ENCODE results near the gene SHPK. TPM values are rescaled to one million over a fixed set of nuclear protein-coding genes. Genes with fewer than 3 reads are reported as not detected.

SHPK gene
- total and polyA plus RNA-seq, 2 of the 4 experiments (the other 2 are of a cell fraction) = 11.1 to 14.3 TPM

GRCh38 chr17:3613124-3613523, 22.9 kb downstream of the SHPK start:
- H3K23ac ChIP-seq (ENCODE audit: low read depth, low read length) = no peak overlapping the region
- H3K4me3 ChIP-seq (ENCODE audit: insufficient read depth, low read depth, low read length) = no peak overlapping the region
- intact Hi-C loops (cut with micrococcal nuclease) (no loop called here), in situ Hi-C loops (cut with MboI; ENCODE audit: low sequenced_read_pairs) (no loop called here), dilution Hi-C loops (cut with HindIII; ENCODE audit: low sequenced_read_pairs, unreplicated experiment) (no loop called here)
- peaks cover 0 to 3% of the 10 kb centered on the region in 2 experiments; a peak in 1 of 4 replicates for H3K79me1 ChIP-seq (ENCODE audit: low read depth in 1 of 2, low read length in 2 of 2)
- no peak overlapping the region for H2BK20ac ChIP-seq (ENCODE audit: low read depth, low read length)
- 82% methylated on average over 2 of the region's 6 CpGs; no CpG with 5 or more reads in 1 of the 2 experiments for WGBS, 2 experiments (ENCODE audit: extremely low coverage in 2 of 2, insufficient read length in 1 of 2)
- 0 out of 2 replicates have a peak, but pooled peaks cover 6% of the 10 kb centered on the region for H3K9me1 ChIP-seq (ENCODE audit: insufficient read depth, low read length)
- no TSS peak for BruUV-seq (replicated peaks)
- no peaks in the 10 kb centered on the region for H3K27me3 ChIP-seq (ENCODE audit: control insufficient read depth, insufficient read depth, low read length)
- peaks cover 43% of the 10 kb centered on the region for H3K36me3 ChIP-seq (ENCODE audit: control insufficient read depth, insufficient read depth, low read length)
- no peak overlapping the region for H2BK5ac ChIP-seq (ENCODE audit: low read depth, low read length, poor library complexity, severe bottlenecking)
- H4K91ac ChIP-seq (ENCODE audit: insufficient read depth, low read depth, low read length) = no peak overlapping the region
- H2BK15ac ChIP-seq (ENCODE audit: low read depth, low read length) = no peak overlapping the region
- no peak overlapping the region for H3K18ac ChIP-seq (ENCODE audit: low read depth, low read length)
- H3K4me2 ChIP-seq (ENCODE audit: low read depth, low read length) = no peak overlapping the region
- no peak overlapping the region for H2BK120ac ChIP-seq (ENCODE audit: low read depth, low read length)
- H3K9me3 ChIP-seq (ENCODE audit: control insufficient read depth, insufficient read depth, low read length) = no peaks in the 10 kb centered on the region
- H3K14ac ChIP-seq (replicated peaks; ENCODE audit: low read depth, low read length) = no peak overlapping the region
- no peak overlapping the region for H3K9ac ChIP-seq (ENCODE audit: low read depth, low read length)
- ChIA-PET CTCF (interaction anchor here (0.5 kb wide), 1 partner anchor 10 kb away, joined by 5 read pairs; no protein-coding TSS in a partner anchor), POLR2A (ENCODE audit: unreplicated experiment) (no interaction called here)
- no peak overlapping the region for H4K8ac ChIP-seq (ENCODE audit: low read depth in 2 of 2, low read length in 2 of 2)
- no peaks in the 10 kb centered on the region for H3K4me1 ChIP-seq (ENCODE audit: control insufficient read depth, insufficient read depth, low read length)
- no peak overlapping the region for H3K27ac ChIP-seq (ENCODE audit: insufficient read depth, low read length)
- H2AK9ac ChIP-seq (replicated peaks; ENCODE audit: low read depth, low read length, poor library complexity) = no peak overlapping the region
- no peak overlapping the region for H3K56ac ChIP-seq (ENCODE audit: extremely low read depth, insufficient read depth, low read length)
- no peak overlapping the region for H2AK5ac ChIP-seq (ENCODE audit: low read depth, low read length)
- no peak overlapping the region for H4K5ac ChIP-seq (ENCODE audit: low read depth, low read length)
- no peak overlapping the region for H3K4ac ChIP-seq (ENCODE audit: low read depth, low read length)
- no peak for DNase-seq
- no peak for ATAC-seq (ENCODE audit: low read depth)
- TF ChIP-seq, protein P1, sequence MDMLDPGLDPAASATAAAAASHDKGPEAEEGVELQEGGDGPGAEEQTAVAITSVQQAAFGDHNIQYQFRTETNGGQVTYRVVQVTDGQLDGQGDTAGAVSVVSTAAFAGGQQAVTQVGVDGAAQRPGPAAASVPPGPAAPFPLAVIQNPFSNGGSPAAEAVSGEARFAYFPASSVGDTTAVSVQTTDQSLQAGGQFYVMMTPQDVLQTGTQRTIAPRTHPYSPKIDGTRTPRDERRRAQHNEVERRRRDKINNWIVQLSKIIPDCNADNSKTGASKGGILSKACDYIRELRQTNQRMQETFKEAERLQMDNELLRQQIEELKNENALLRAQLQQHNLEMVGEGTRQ (IDR thresholded peaks at IDR 0.05; ENCODE audit: low read depth, low read length) = no peak
- TF ChIP-seq, protein P2, sequence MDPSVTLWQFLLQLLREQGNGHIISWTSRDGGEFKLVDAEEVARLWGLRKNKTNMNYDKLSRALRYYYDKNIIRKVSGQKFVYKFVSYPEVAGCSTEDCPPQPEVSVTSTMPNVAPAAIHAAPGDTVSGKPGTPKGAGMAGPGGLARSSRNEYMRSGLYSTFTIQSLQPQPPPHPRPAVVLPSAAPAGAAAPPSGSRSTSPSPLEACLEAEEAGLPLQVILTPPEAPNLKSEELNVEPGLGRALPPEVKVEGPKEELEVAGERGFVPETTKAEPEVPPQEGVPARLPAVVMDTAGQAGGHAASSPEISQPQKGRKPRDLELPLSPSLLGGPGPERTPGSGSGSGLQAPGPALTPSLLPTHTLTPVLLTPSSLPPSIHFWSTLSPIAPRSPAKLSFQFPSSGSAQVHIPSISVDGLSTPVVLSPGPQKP (IDR thresholded peaks at IDR 0.05; ENCODE audit: borderline replicate concordance, low read depth, low read length) = no peak
- TF ChIP-seq, protein P3, sequence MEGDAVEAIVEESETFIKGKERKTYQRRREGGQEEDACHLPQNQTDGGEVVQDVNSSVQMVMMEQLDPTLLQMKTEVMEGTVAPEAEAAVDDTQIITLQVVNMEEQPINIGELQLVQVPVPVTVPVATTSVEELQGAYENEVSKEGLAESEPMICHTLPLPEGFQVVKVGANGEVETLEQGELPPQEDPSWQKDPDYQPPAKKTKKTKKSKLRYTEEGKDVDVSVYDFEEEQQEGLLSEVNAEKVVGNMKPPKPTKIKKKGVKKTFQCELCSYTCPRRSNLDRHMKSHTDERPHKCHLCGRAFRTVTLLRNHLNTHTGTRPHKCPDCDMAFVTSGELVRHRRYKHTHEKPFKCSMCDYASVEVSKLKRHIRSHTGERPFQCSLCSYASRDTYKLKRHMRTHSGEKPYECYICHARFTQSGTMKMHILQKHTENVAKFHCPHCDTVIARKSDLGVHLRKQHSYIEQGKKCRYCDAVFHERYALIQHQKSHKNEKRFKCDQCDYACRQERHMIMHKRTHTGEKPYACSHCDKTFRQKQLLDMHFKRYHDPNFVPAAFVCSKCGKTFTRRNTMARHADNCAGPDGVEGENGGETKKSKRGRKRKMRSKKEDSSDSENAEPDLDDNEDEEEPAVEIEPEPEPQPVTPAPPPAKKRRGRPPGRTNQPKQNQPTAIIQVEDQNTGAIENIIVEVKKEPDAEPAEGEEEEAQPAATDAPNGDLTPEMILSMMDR (conservative IDR thresholded peaks at IDR 0.05; ENCODE audit: low read depth, low read length) = no peak
- no peak for TF ChIP-seq RCOR1 (IDR thresholded peaks at IDR 0.05; ENCODE audit: insufficient replicate concordance, low read length)
- no peaks in the 10 kb centered on the region; the same call in 1 of the 2 replicates for H4K20me1 ChIP-seq (ENCODE audit: insufficient read depth, low read length)
- H2AFZ ChIP-seq (replicated peaks; ENCODE audit: low read length, poor library complexity) = no peak overlapping the region
